ENCODE measurements around the gene GANC.

- TF ChIP-seq ZNF660 (tag by site-specific recombination; IDR thresholded peaks at IDR 0.05): no peak
- TF ChIP-seq ZFP37 (tag by site-specific recombination; IDR thresholded peaks at IDR 0.05): no peak
- no peak for TF ChIP-seq YY1 (tag by site-specific recombination; IDR thresholded peaks at IDR 0.05)
- no peak for TF ChIP-seq CTCF (tag by site-specific recombination; IDR thresholded peaks at IDR 0.05)
- TF ChIP-seq ZNF133 (tag by site-specific recombination; IDR thresholded peaks at IDR 0.05): no peak
- no peak for TF ChIP-seq ZNF776 (tag by site-specific recombination; IDR thresholded peaks at IDR 0.05; ENCODE audit: borderline replicate concordance)
- TF ChIP-seq ZNF404 (tag by site-specific recombination; IDR thresholded peaks at IDR 0.05): no peak
- TF ChIP-seq KLF17 (tag by site-specific recombination; IDR thresholded peaks at IDR 0.05): no peak
- no peak for TF ChIP-seq ZNF18 (tag by site-specific recombination; IDR thresholded peaks at IDR 0.05)
Measured at GRCh38 chr15:42233107-42233506, 39.9 kb upstream of the GANC start.
